Measurements from ENCODE around the gene CDC42. TPM values are rescaled to one million over a fixed set of nuclear protein-coding genes. Genes with fewer than 3 reads are reported as not detected.

The CDC42 gene
- total RNA-seq, 1 donor = 432 TPM

DNA sequence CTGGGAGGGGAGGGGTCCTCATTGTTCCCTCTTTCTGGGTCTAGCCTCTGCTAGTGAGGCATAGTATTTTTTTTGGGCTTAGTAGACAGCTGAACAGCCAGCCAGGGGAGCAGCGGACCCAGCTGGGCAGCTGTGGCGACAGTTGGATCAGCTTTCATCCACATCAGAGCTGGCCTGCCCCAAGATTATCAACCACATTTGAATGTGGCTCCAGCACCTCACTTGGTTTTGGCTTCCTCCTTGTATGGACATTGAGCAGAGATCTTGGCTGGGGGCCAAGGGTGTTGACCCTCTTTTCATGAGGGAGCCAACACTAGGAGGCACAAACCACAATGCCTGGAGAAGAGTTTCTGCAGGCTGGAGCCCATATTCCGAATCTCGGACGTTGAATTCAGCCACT is 65.3 kb downstream of the CDC42 start:
- Histone ChIP-seq H3K36me3 (ENCODE audit: insufficient read depth, low read length) (peaks cover 21% of the 10 kb centered on the region), H3K27ac (ENCODE audit: low read depth, low read length) (no peak overlapping the region), H2AFZ (ENCODE audit: low read length) (no peak overlapping the region), H4K20me1 (ENCODE audit: insufficient read depth, low read length) (peaks cover 84% of the 10 kb centered on the region), H3K4me2 (ENCODE audit: insufficient read depth, low read length) (no peak overlapping the region), H3K4me1 (ENCODE audit: insufficient read depth, low read length) (peaks cover 19% of the 10 kb centered on the region), H3K9me3 (ENCODE audit: low read depth, low read length) (no peaks in the 10 kb centered on the region), H3K4me3 (ENCODE audit: insufficient read depth, low read length) (no peak overlapping the region), H3K27me3 (ENCODE audit: insufficient read depth, low read length) (no peaks in the 10 kb centered on the region), H3K79me2 (ENCODE audit: insufficient read depth, low read length) (peaks cover 34% of the 10 kb centered on the region)
- TF ChIP-seq CTCF (IDR thresholded peaks at IDR 0.05; ENCODE audit: extremely low read depth, low read depth, low read length) = no peak
- peak; percentile 68 for DNase-seq (ENCODE audit: insufficient read length, low spot score, missing footprints)

DNA sequence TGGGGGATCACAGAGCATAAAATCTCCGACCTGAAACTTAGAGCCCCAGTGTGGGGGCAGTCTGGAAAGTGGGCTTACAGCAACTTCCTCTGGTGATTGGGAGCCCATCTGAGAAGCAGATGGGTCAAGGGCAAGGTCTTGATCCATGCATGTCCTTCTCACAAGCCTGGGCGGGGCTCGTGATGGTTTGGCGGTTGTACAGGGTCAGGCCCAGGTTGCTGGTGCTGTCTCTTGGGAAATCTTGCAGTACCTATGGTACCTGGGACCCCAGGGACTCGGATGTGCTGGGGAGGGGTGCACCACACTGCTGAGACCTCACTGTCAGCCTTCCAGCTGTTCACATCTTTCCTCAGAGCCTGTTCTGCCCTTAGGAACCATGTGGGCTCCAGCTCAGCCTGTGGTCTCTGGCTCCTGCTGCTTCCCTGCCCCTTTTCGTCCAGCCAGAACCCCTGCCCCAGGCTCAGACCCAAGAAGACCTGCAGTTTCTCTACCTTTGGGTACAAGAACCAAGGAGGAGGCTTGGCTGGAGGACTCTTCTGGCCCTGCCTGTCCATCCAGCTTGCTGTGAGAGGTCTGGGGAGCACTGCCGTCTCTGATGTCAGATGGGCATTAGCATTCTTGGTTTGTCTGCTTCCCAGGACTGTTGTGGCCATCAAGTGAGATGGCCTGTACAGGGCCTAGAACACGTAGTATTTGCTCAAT is 65.9 kb downstream of the CDC42 start:
- H3K4me3 ChIP-seq (ENCODE audit: insufficient read depth, low read length) = no peak overlapping the region
- H3K27ac ChIP-seq (ENCODE audit: low read depth, low read length) = no peak overlapping the region
- H3K79me2 ChIP-seq (ENCODE audit: insufficient read depth, low read length) = peaks cover 30% of the 10 kb centered on the region
- H3K4me1 ChIP-seq (ENCODE audit: insufficient read depth, low read length) = peaks cover 21% of the 10 kb centered on the region
- peaks cover 84% of the 10 kb centered on the region for H4K20me1 ChIP-seq (ENCODE audit: insufficient read depth, low read length)
- no peak for TF ChIP-seq CTCF (IDR thresholded peaks at IDR 0.05; ENCODE audit: extremely low read depth, low read depth, low read length)
- no peak overlapping the region for H3K4me2 ChIP-seq (ENCODE audit: insufficient read depth, low read length)
- H3K9me3 ChIP-seq (ENCODE audit: low read depth, low read length) = no peaks in the 10 kb centered on the region
- DNase-seq (ENCODE audit: insufficient read length, low spot score, missing footprints) = peak; percentile 27
- H3K27me3 ChIP-seq (ENCODE audit: insufficient read depth, low read length) = no peaks in the 10 kb centered on the region
- H2AFZ ChIP-seq (ENCODE audit: low read length) = no peak overlapping the region
- peaks cover 21% of the 10 kb centered on the region for H3K36me3 ChIP-seq (ENCODE audit: insufficient read depth, low read length)

DNA sequence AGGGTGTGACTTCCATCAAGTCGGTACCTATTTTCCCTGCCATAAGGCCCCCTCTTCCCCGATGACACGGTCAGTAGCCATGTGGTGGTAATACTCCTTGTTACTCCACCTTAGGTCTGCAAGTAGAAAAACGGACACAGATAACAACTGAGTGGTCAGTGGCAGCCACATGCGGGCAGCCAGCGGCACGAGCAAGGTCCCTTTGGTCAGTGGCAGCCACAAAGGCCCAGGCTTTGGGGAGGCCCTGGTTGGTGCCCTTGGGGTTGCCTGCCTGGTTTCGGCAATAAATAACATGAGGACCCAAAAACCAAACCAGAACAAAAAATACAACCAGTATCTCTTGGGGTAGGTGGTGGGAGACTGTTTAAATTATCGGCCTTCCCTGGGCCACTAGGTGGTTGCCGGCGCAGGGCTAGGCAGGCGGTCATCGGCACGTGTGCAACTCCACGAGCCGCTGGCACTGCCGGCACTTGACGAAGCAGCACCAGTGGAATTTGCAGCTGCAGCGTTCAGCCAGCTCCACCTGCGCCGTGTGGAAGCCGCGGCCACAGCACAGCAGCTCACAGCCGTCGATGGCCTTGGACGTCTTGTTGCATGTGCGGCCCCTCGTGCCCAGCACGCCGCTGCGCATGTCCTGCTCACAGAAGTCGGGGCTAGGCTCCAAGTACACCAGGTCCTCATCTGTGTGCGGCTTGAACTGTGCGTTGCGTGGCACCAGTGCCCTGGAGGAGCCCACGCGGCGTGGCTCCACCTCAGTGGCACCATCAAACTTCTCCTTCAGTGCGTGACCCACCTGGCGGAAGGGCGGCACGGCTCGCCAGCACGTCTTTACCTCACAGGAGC is 67.3 kb downstream of the CDC42 start:
- no peak overlapping the region for H3K4me2 ChIP-seq (ENCODE audit: insufficient read depth, low read length)
- TF ChIP-seq CTCF (IDR thresholded peaks at IDR 0.05; ENCODE audit: extremely low read depth, low read depth, low read length) = no peak
- no peaks in the 10 kb centered on the region for H3K9me3 ChIP-seq (ENCODE audit: low read depth, low read length)
- H3K27me3 ChIP-seq (ENCODE audit: insufficient read depth, low read length) = no peaks in the 10 kb centered on the region
- H3K4me1 ChIP-seq (ENCODE audit: insufficient read depth, low read length) = peaks cover 11% of the 10 kb centered on the region
- H3K27ac ChIP-seq (ENCODE audit: low read depth, low read length) = no peak overlapping the region
- peaks cover 20% of the 10 kb centered on the region for H3K36me3 ChIP-seq (ENCODE audit: insufficient read depth, low read length)
- peaks cover 75% of the 10 kb centered on the region for H4K20me1 ChIP-seq (ENCODE audit: insufficient read depth, low read length)
- H3K79me2 ChIP-seq (ENCODE audit: insufficient read depth, low read length) = peaks cover 21% of the 10 kb centered on the region
- peak; percentile 53 for DNase-seq (ENCODE audit: insufficient read length, low spot score, missing footprints)
- H2AFZ ChIP-seq (ENCODE audit: low read length) = no peak overlapping the region
- no peak overlapping the region for H3K4me3 ChIP-seq (ENCODE audit: insufficient read depth, low read length)

- H3K36me3 ChIP-seq (ENCODE audit: insufficient read depth, low read length) = peaks cover 14% of the 10 kb centered on the region
- peaks cover 70% of the 10 kb centered on the region for H4K20me1 ChIP-seq (ENCODE audit: insufficient read depth, low read length)
- no peak overlapping the region for H3K4me2 ChIP-seq (ENCODE audit: insufficient read depth, low read length)
- no peak overlapping the region for H3K4me3 ChIP-seq (ENCODE audit: insufficient read depth, low read length)
- H2AFZ ChIP-seq (ENCODE audit: low read length) = no peak overlapping the region
- peaks cover 15% of the 10 kb centered on the region for H3K79me2 ChIP-seq (ENCODE audit: insufficient read depth, low read length)
- no peak for TF ChIP-seq CTCF (IDR thresholded peaks at IDR 0.05; ENCODE audit: extremely low read depth, low read depth, low read length)
- H3K9me3 ChIP-seq (ENCODE audit: low read depth, low read length) = no peaks in the 10 kb centered on the region
- no peak overlapping the region for H3K27ac ChIP-seq (ENCODE audit: low read depth, low read length)
- peak; percentile 57 for DNase-seq (ENCODE audit: insufficient read length, low spot score, missing footprints)
- peaks cover 8% of the 10 kb centered on the region for H3K4me1 ChIP-seq (ENCODE audit: insufficient read depth, low read length)
- no peaks in the 10 kb centered on the region for H3K27me3 ChIP-seq (ENCODE audit: insufficient read depth, low read length)
Measured at GRCh38 chr1:22120469-22120790, 67.9 kb downstream of the CDC42 start.
